GM19463 (cell line): ENCODE data around the gene ITGA7.

Experiments used
- ATAC-seq: cut with Tn5 transposase; IDR thresholded peaks from one replicate; pipeline ENCODE4 v1.9.1; 2021; ENCODE audit warnings: mild to moderate bottlenecking, moderate library complexity; ENCODE audit not compliant: unreplicated experiment

The ITGA7 gene

GRCh38 chr12:55734595-55734994 is 26.9 kb upstream of the ITGA7 start:
- no peak for ATAC-seq

DNA sequence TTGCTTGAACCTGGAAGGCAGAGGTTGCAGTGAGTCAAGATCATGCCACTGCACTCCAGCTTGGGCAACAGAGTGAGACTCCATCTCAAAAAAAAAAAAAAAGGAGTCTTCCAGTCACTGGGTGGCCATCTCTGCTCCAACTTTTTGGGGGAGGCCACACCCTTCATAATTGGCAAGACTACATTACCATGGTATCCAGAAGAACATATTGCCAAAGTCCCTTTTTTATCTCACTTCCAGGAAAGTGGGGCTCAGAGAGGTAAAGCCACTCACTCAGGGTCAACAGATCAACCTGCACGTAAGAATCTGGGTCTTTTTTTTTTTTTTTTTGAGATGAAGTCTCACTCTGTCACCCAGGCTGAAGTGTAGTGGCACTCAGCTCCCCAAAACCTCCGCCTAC is 26.2 kb upstream of the ITGA7 start:
- no peak for ATAC-seq

DNA sequence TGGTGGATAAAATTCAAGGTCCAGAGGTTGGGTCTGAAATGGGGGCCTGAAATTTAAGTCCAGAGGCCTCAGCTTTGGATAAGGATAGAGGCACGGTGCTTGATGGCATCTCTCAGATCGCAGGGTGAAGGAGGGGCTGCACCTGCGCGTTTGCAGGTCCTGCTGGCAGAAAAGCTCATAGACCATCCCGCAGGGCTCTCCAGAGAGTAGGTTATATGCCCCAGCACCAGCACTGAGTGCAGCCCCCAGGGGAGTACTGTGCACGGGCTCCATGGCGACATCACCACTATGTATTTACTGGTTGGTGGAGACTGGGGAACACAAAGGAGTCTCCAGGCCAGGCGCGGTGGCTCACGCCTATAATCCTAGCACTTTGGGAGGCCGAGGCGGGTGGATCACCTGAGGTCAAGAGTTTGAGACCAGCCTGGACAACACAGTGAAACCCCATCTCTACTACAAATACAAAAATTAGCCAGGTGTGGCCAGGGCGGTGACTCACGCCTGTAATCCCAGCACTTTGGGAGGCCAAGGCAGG is 25.4 kb upstream of the ITGA7 start:
- no peak for ATAC-seq

GRCh38 chr12:55732288-55732687 is 24.6 kb upstream of the ITGA7 start:
- ATAC-seq: no peak

- ATAC-seq: peak; percentile 36
These were observed 22.4 kb upstream of the ITGA7 start for GRCh38 chr12:55729819-55730818.

GRCh38 chr12:55728939-55729818 is 21.5 kb upstream of the ITGA7 start, which contains the start of gene CD63:
CD63 (minus strand) TSS chr12:55729009; CDS start chr12:55728341, 668 bp downstream.
- ATAC-seq: peak; percentile 63

DNA sequence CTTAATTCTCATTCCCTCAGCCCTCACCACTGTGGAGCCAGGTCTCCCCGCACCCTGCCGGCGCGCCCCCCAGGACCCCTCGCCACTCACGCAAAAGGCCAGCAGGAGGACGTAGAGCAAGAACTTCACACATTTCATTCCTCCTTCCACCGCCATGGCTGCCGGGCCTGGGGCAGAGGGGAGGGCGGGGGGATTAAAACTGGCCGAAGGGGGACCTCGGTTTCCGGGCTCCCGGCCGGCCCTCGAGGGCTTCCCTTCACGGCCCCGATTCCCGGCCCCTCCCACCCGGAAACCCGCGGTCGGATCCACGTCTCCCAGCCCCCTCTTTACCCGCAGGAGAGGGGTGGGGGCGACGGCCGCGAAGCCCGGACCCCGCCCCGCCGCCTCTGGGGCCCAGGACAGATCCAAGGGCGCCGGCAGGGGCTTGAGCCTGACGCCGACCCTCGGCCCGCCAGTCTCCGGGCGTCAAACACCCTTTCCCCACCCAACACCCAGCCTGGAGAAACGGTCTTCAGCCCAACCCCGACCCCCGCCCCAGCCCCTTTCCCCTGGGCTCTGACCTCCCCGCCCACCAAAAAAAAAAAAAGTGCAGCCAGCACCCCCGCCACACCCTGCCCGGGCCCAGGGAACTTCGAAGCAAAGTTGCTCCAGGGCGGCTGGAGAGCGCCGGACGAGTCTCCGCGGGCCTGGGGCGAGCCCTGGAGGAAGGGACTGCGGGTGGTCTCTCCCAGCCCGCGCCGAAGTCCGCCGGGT is 20.7 kb upstream of the ITGA7 start:
- ATAC-seq: peak; percentile 16

DNA sequence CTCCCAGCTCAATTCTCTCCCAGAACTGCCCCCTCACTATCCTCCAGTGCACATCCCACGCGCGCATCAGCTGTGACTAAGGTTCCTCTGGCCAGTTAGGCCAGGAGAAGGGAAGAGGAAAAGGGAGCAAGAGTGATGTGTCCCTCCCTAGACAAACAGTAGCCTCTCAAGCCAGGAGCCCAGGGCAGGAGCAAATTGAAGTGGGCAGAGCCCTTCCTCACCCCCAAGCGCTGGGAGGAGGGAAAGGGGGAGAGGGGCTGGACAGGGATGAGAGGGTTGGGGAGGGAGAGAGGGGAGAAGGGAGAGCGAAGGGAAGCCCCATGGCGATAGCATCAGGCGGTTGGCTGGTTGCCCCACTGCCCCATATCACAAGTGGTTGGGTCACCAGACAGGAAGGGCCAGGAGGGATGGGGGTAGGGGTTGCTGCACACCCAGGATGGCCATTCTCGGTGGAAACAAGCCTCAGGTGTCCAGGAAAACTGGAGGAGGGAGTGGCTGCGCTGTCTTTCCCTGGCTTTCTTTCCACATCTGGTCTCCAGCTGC is 20.0 kb upstream of the ITGA7 start:
- no peak for ATAC-seq

DNA sequence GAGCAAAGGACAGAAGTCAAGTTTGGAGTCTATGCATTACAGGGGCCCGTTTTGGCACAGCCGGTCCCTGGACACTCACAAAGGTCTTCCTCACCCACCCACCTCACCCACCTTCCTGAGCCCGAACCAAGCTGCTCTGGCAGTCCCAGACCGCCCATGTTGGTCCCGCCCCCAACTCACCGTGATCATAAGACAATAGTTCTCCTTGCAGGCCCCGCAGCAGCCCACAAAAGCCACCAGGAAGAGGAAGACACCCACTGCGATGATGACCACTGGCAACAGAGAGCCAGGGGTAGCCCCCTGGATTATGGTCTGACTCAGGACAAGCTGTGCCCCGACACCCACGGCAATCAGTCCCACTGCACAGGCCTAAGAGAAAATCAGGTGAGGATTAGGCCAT is 19.3 kb upstream of the ITGA7 start:
- ATAC-seq: no peak

DNA sequence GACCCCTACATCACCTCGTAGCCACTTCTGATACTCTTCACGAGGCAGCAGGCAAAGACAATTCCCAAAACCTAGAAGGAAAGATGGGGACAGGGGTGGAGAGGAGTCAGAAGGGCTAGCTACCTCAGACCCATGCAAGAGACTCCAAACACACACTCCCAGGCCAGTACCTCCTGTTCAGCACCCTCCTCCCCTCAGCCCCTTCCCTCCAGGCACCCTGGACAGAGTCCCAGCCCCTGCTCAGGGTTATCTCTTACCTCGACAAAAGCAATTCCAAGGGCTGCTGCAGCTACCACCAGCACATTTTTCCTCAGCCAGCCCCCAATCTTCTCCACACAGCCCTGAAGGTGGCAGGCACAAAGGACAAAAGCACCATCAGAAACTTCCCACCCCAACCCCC is 17.9 kb upstream of the ITGA7 start:
- no peak for ATAC-seq

DNA sequence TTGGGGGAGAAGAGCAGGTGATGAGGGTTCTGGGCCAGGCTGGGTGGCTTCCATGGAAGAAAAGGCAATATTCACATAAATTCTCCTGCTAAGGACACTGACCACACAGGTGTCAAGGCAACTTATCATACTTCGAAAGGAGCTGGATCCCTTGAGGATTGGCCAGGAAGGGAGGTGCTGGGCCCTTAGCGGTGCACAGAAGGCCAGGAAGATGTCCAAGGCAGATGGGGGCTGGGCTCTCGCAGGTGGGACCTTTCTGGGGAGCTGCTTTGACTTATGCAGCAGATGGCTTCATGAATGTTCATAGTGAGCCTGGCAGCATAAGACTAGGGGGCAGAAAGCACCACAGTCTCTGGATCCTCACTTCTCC is 17.2 kb upstream of the ITGA7 start:
- ATAC-seq: no peak

DNA sequence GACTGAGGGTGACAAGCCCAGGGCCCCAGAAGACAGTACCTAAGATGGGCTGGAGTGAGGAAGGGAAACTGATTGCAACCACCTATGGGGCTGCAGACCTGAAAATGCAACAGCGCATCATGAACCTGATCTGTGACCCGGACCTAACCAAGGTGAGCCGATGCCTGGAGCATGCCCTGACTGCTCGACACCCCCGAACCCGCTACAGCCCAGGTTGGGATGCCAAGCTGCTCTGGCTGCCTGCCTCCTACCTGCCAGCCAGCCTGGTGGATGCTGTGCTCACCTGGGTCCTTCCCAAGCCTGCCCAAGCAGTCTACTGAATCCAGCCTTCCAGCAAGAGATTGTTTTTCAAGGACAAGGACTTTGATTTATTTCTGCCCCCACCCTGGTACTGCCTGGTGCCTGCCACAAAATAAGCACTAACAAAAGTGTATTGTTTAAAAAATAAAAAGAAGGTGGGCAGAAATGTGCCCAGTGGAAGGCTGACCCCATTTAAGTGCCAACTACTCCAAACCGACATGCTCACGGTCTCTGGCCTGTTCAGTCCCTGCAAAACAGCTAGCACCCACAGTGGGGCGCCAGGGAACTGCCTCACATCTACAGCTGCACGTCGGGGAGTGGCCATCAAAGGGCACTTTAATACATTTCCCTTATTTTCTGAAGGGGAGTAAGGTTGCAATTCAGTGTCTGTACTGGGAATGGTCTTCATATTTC is 16.7 kb upstream of the ITGA7 start:
- no peak for ATAC-seq

DNA sequence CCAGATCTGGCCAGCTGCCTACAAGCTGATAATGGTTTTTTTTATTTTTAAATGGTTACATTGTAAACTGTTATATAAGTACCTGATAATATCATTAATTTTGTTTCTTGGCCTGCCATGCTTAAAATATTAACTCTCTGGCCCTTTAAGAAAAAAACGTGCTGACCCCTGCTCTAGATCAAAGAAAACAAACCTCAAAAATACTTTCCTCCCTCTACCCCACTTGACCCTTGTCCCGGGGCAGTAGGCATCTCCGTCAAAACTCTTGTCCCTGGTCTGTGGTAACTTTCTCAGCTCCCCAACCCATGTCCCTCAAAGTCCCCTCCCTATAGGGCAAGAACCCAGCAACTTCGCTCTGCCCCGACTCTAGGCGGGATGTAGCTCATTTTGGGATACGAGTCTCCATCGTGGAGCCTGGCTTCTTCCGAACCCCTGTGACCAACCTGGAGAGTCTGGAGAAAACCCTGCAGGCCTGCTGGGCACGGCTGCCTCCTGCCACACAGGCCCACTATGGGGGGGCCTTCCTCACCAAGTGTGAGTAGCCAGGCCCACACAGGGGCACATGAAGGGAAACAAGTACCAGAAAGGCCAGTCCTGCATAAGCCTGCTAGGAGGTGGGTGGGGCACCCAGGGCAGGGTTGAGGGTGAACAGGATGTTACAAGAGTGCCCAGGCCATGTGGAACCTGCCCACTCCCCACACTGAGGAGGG is 16.0 kb upstream of the ITGA7 start:
- no peak for ATAC-seq

GRCh38 chr12:55722948-55723347 is 15.2 kb upstream of the ITGA7 start:
- ATAC-seq: no peak

- no peak for ATAC-seq
These were observed 14.0 kb upstream of the ITGA7 start for GRCh38 chr12:55721601-55722213.

GRCh38 chr12:55720894-55721444 is 13.3 kb upstream of the ITGA7 start:
- ATAC-seq: no peak

DNA sequence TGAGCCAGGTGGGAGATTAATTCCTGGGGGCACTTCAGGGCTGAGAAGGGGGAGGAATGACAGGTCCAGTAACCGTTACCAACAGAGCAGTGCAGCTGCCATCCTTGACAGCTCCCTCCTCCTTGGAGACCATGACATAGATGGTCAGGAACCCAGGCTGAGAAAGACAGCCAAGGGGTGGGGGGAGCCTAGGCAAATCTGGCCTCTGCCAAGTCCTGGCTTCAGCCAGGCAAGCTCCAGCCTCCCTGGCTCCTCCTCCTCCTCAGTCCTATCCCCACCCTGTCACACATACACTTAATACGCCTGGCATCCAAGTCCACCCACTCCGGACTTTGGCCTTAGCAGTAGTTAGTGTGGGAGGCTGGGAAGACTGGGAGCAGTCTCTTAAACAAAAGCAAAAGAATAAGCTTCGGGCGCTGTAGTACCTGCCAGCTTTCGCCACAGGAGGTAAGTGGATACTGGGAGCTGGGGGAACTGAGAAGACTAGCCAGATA is 12.4 kb upstream of the ITGA7 start, which contains the start of gene RDH5:
RDH5 (plus strand) TSS at position 323 of the 494 bp plus-strand sequence. CDS start 792 bp downstream, outside the sequence.
- ATAC-seq: no peak

GRCh38 chr12:55719371-55719770 is 11.7 kb upstream of the ITGA7 start:
- no peak for ATAC-seq
